ENCODE data around the gene RER1. TPM values are rescaled to one million over a fixed set of nuclear protein-coding genes. Genes with fewer than 3 reads are reported as not detected.

Gene RER1
- total RNA-seq, 1 experiment from 2014 or later = 155 TPM

- no peak overlapping the region for H3K27ac ChIP-seq (ENCODE audit: low read depth, low read length)
- H3K4me3 ChIP-seq (replicated peaks in 1 of 2; ENCODE audit: low read depth in 1 of 2, low read length in 2 of 2) = no peak overlapping the region
- RAD21 ChIA-PET (ENCODE audit: low non-redundant PET in 1 of 2, low total read pairs in 2 of 2, uncharacterized antibody in 2 of 2, unreplicated experiment in 2 of 2) = no interaction called here
- no peaks in the 10 kb centered on the region for H3K9me3 ChIP-seq (ENCODE audit: control insufficient read depth in 1 of 2, insufficient read depth in 1 of 2, low read depth in 1 of 2, low read length in 2 of 2)
- TF ChIP-seq RAD21 (IDR thresholded peaks at IDR 0.05; ENCODE audit: low read depth) (no peak), SIN3A (IDR thresholded peaks at IDR 0.05; ENCODE audit: low read depth) (no peak), SP1 (IDR thresholded peaks at IDR 0.05; ENCODE audit: low read depth) (no peak), ELF1 (IDR thresholded peaks at IDR 0.05; ENCODE audit: borderline replicate concordance, low read depth) (no peak), EZH2 (IDR thresholded peaks at IDR 0.05) (no peak), POLR2A (IDR thresholded peaks at IDR 0.05; ENCODE audit: borderline replicate concordance, extremely low read depth, insufficient read depth, insufficient read length) (no peak), EZH2phosphoT487 (IDR thresholded peaks at IDR 0.05; ENCODE audit: borderline replicate concordance) (no peak), ZFX (IDR thresholded peaks at IDR 0.05) (no peak), TCF7L2 (IDR thresholded peaks at IDR 0.05; ENCODE audit: borderline replicate concordance, extremely low read depth, insufficient read depth, insufficient read length) (no peak), EGR1 (IDR thresholded peaks at IDR 0.05; ENCODE audit: low read depth) (no peak), POLR2AphosphoS5 (IDR thresholded peaks at IDR 0.05; ENCODE audit: low read depth, low read length) (no peak), CBX3 (IDR thresholded peaks at IDR 0.05; ENCODE audit: low read depth) (no peak)
- TF ChIP-seq, protein P1, sequence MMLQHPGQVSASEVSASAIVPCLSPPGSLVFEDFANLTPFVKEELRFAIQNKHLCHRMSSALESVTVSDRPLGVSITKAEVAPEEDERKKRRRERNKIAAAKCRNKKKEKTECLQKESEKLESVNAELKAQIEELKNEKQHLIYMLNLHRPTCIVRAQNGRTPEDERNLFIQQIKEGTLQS (IDR thresholded peaks at IDR 0.05) = no peak
- TF ChIP-seq, protein P2, sequence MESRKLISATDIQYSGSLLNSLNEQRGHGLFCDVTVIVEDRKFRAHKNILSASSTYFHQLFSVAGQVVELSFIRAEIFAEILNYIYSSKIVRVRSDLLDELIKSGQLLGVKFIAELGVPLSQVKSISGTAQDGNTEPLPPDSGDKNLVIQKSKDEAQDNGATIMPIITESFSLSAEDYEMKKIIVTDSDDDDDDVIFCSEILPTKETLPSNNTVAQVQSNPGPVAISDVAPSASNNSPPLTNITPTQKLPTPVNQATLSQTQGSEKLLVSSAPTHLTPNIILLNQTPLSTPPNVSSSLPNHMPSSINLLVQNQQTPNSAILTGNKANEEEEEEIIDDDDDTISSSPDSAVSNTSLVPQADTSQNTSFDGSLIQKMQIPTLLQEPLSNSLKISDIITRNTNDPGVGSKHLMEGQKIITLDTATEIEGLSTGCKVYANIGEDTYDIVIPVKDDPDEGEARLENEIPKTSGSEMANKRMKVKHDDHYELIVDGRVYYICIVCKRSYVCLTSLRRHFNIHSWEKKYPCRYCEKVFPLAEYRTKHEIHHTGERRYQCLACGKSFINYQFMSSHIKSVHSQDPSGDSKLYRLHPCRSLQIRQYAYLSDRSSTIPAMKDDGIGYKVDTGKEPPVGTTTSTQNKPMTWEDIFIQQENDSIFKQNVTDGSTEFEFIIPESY (IDR thresholded peaks at IDR 0.05; ENCODE audit: extremely low read depth, insufficient replicate concordance, low read length) = no peak
- no peak overlapping the region for H3K9ac ChIP-seq (ENCODE audit: low read length)
- intact Hi-C loops (cut with micrococcal nuclease) = no loop called here
- H2AFZ ChIP-seq (ENCODE audit: low read depth, low read length, poor library complexity, severe bottlenecking) = no peak overlapping the region
- ATAC-seq = no peak
- no peaks in the 10 kb centered on the region for H3K79me2 ChIP-seq (ENCODE audit: insufficient read depth, low read length)
- no peaks in the 10 kb centered on the region for H3K27me3 ChIP-seq (ENCODE audit: insufficient read depth, low read length)
- H3K9me2 ChIP-seq (ENCODE audit: insufficient read depth) = no peaks in the 10 kb centered on the region
- H3K4me2 ChIP-seq (ENCODE audit: low read length) = no peak overlapping the region
- H3K36me3 ChIP-seq (ENCODE audit: control insufficient read depth in 1 of 2, insufficient read depth in 2 of 2, low read length in 2 of 2) = no peaks in the 10 kb centered on the region
- H4K20me1 ChIP-seq (ENCODE audit: insufficient read depth) = no peaks in the 10 kb centered on the region
- POLR2A ChIA-PET = no interaction called here
- CTCF ChIA-PET = no interaction called here
- BruUV-seq (replicated peaks) = no TSS peak
- H3K4me1 ChIP-seq (ENCODE audit: control insufficient read depth in 1 of 2, insufficient read depth in 2 of 2, low read length in 2 of 2) = no peaks in the 10 kb centered on the region
- DNase-seq (ENCODE audit: low read depth, low spot score) = no peak
Measured at GRCh38 chr1:2354511-2355372, 36.9 kb upstream of the RER1 start.
